ENCODE results near the gene IFNA5.

DNA sequence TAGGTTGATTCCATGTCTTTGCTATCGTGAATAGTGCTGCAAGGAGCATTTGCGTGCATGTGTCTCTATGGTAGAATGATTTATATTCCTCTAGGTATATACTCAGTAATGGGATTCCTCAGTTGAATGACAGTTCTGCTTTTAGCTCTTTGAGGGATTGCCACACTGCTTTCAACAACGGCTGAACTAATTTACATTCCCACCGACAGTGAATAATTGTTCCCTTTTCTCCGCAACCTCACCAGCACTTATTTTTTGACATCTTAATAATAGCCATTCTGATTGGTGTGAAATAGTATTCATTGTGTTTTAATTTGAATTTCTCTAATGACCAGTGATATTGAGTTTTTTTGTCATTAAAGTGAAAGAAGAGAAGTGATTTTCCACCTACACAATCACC, 18.5 kb downstream of the IFNA5 start:
- TF ChIP-seq, protein P1, sequence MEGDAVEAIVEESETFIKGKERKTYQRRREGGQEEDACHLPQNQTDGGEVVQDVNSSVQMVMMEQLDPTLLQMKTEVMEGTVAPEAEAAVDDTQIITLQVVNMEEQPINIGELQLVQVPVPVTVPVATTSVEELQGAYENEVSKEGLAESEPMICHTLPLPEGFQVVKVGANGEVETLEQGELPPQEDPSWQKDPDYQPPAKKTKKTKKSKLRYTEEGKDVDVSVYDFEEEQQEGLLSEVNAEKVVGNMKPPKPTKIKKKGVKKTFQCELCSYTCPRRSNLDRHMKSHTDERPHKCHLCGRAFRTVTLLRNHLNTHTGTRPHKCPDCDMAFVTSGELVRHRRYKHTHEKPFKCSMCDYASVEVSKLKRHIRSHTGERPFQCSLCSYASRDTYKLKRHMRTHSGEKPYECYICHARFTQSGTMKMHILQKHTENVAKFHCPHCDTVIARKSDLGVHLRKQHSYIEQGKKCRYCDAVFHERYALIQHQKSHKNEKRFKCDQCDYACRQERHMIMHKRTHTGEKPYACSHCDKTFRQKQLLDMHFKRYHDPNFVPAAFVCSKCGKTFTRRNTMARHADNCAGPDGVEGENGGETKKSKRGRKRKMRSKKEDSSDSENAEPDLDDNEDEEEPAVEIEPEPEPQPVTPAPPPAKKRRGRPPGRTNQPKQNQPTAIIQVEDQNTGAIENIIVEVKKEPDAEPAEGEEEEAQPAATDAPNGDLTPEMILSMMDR (IDR thresholded peaks at IDR 0.05): no peak
- no peak for TF ChIP-seq POLR2A (IDR thresholded peaks at IDR 0.05)

Measured in uterus (tissue), 2 donors.